ENCODE results near the gene MEGF6. TPM values are rescaled to one million over a fixed set of nuclear protein-coding genes. Genes with fewer than 3 reads are reported as not detected.

Gene MEGF6
- total and polyA plus RNA-seq, 2 donors (not counting 3 experiments of a cell fraction or from before 2014, with no cell fraction given), result 22.5 to 63.7 TPM

DNA sequence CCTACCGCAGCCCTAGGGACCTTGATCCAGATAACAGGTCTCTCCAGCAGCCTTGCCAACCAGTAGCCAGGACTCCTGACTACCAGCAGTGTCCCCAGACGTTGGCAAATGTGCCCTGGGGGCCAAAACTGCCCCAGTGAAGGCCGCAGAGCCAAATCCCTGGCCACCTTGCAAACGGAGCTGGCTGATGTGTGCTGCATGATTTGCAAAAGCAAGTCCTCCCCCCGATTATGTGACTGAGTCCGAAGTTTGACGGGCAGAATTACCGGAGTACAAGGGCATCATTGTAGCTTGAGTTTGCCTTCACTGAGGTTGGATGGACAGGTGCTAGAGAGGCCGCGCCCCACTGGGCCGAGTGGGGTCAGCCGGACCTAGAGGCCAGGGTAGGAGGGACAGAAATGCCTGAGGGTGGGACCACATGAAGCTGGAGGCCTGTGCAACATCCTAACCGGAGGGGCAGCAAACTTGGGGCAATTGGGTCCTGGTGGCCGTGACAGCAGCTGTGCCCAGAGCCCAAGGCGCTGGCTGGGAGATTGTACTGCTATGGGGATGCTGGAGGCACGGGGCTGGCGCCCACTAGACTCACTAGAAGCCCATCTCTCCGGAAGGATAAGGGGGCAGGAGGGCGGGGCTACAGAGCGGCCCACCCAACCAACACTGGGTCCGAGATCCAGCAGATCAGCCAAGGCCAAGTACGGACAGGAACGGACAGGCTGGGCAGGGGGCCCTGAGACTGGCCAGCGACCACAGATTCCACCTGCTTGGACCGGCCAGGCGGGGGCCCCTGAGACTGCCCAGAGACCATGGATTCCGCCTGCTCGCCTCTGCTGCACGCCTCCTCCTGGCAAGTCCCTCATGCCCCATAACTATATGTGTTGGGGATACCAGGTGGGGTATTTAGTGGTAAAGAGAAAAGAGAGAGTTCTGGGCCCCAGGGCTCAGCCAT, 154.1 kb downstream of the MEGF6 start:
- Histone ChIP-seq H3K79me2 (ENCODE audit: control insufficient read depth, insufficient read depth, low read length) (no peaks in the 10 kb centered on the region), H3K4me2 (ENCODE audit: insufficient read depth, low read length) (no peak overlapping the region), H2AFZ (ENCODE audit: low read depth, low read length) (no peak overlapping the region), H3K27me3 (ENCODE audit: control insufficient read depth in 2 of 2, insufficient read depth in 2 of 2, low read length in 2 of 2) (no peaks in the 10 kb centered on the region), H3K4me1 (ENCODE audit: control insufficient read depth, extremely low read depth, insufficient read depth, low read length) (no peaks in the 10 kb centered on the region), H3K9me3 (replicated peaks; ENCODE audit: control insufficient read depth, insufficient read depth, low read length) (no peaks in the 10 kb centered on the region), H3K27ac (ENCODE audit: insufficient read depth, low read depth, low read length) (no peak overlapping the region), H3K36me3 (ENCODE audit: control insufficient read depth in 2 of 2, extremely low read depth in 1 of 2, insufficient read depth in 2 of 2, low read length in 2 of 2) (no peaks in the 10 kb centered on the region), H3K4me3 (replicated peaks in 1 of 3; ENCODE audit: insufficient read depth in 1 of 3, low read depth in 1 of 3, low read length in 3 of 3) (no peak overlapping the region), H3K9ac (replicated peaks; ENCODE audit: extremely low read depth, insufficient read depth, low read length) (no peak overlapping the region), H3K9me1 (replicated peaks; ENCODE audit: control insufficient read depth, extremely low read depth, insufficient read depth, low read length) (no peaks in the 10 kb centered on the region), H4K20me1 (replicated peaks; ENCODE audit: control insufficient read depth, extremely low read depth, insufficient read depth, low read length) (no peaks in the 10 kb centered on the region)
- CTCF ChIA-PET, result interaction anchor here (1.1 to 1.2 kb wide), 2 partner anchors 162 to 267 kb away, joined by 5 to 6 read pairs; no protein-coding TSS in a partner anchor
- TF ChIP-seq, protein P1, sequence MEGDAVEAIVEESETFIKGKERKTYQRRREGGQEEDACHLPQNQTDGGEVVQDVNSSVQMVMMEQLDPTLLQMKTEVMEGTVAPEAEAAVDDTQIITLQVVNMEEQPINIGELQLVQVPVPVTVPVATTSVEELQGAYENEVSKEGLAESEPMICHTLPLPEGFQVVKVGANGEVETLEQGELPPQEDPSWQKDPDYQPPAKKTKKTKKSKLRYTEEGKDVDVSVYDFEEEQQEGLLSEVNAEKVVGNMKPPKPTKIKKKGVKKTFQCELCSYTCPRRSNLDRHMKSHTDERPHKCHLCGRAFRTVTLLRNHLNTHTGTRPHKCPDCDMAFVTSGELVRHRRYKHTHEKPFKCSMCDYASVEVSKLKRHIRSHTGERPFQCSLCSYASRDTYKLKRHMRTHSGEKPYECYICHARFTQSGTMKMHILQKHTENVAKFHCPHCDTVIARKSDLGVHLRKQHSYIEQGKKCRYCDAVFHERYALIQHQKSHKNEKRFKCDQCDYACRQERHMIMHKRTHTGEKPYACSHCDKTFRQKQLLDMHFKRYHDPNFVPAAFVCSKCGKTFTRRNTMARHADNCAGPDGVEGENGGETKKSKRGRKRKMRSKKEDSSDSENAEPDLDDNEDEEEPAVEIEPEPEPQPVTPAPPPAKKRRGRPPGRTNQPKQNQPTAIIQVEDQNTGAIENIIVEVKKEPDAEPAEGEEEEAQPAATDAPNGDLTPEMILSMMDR (IDR thresholded peaks at IDR 0.05; ENCODE audit: extremely low read depth in 1 of 2, insufficient read depth in 1 of 2, low read depth in 1 of 2, low read length in 2 of 2), result no peak
- TF ChIP-seq MYC (IDR thresholded peaks at IDR 0.05; ENCODE audit: low read depth, low read length), result no peak
- TF ChIP-seq FOS (IDR thresholded peaks at IDR 0.05; ENCODE audit: borderline replicate concordance, insufficient read depth, low read length), result no peak
- TF ChIP-seq GATA2 (IDR thresholded peaks at IDR 0.05; ENCODE audit: insufficient read depth, insufficient read length, low read depth, low read length), result no peak
- TF ChIP-seq, protein P2, sequence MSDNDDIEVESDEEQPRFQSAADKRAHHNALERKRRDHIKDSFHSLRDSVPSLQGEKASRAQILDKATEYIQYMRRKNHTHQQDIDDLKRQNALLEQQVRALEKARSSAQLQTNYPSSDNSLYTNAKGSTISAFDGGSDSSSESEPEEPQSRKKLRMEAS (IDR thresholded peaks at IDR 0.05; ENCODE audit: insufficient read depth, insufficient read length), result no peak
- no peak for TF ChIP-seq EZH2 (IDR thresholded peaks at IDR 0.05; ENCODE audit: borderline replicate concordance, low read depth, low read length, severe bottlenecking)
- no peak for TF ChIP-seq POLR2AphosphoS5 (IDR thresholded peaks at IDR 0.05; ENCODE audit: insufficient read depth, low read depth, low read length)
- no peak for TF ChIP-seq POLR2A (IDR thresholded peaks at IDR 0.05; ENCODE audit: low read depth, low read length)
- no peak for TF ChIP-seq JUN (IDR thresholded peaks at IDR 0.05; ENCODE audit: borderline replicate concordance, insufficient read depth, insufficient read length, low read depth)
- dilution Hi-C loops (cut with MboI; ENCODE audit: extremely low pct_ligation_motif_present, low sequenced_read_pairs), result no loop called here
- no peak for DNase-seq (ENCODE audit: low read depth, low spot score)
- POLR2A ChIA-PET, result no interaction called here
- no peak for FAIRE-seq
- intact Hi-C loops (cut with micrococcal nuclease), result no loop called here
- no TSS peak for BruUV-seq (replicated peaks)

Measured in endothelial cell of umbilical vein (primary cell).